GM12872 (cell line): ENCODE measurements around the gene PCMTD2.

Experiments
- CTCF ChIP-seq: IDR thresholded peaks from 3 replicates; pipeline ENCODE4 v1.5.1; 2011; ENCODE audit warnings: low read depth, mild to moderate bottlenecking, low read length, moderate library complexity; ENCODE audit not compliant: insufficient read depth

PCMTD2 gene

DNA sequence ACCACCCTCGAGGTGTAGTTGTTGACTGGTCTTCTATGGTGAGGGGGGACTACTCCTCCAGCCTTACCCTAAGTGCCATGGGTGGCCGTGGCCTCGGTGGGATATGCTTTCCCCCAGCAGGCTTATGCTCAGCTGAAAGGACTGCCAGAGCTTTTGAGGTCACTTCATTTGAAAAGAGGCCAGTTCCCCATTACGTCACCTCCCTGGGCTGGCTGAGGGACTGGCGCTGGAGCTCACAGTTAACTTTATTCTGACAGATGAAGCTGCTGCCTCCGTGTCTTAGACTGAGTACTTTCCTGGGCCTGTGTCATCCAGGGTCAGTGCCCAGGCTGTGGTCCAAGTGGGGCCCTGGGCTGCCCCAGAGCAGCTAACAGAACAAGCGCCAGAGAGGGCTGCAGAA lies 42.8 kb upstream of the PCMTD2 start:
- TF ChIP-seq CTCF = no peak

- TF ChIP-seq CTCF = no peak
These were observed 41.4 kb upstream of the PCMTD2 start for GRCh38 chr20:64214113-64214512.

DNA sequence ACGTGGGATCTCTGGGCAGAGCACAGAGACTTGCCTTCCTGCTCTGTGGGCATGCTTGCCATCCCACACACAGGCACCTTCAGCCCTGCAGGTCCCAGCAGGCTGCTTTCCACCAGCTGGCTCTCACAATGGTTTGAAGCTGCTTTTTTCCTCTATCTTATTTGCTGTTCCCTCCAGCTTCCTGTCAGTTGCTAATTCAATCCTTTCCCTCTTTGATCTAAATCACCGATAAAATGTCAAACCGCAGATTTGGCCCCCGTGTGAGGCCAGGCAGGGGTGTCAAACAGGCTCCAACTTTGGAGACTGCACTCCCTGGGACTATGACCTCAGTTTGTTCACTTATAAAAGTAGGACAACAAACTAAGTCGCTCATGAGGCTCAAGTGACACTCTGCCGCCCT lies 40.6 kb upstream of the PCMTD2 start:
- no peak for TF ChIP-seq CTCF

GRCh38 chr20:64216036-64216435 lies 39.5 kb upstream of the PCMTD2 start:
- no peak for TF ChIP-seq CTCF

- no peak for TF ChIP-seq CTCF
These were observed 38.6 kb upstream of the PCMTD2 start for GRCh38 chr20:64216910-64217309.

DNA sequence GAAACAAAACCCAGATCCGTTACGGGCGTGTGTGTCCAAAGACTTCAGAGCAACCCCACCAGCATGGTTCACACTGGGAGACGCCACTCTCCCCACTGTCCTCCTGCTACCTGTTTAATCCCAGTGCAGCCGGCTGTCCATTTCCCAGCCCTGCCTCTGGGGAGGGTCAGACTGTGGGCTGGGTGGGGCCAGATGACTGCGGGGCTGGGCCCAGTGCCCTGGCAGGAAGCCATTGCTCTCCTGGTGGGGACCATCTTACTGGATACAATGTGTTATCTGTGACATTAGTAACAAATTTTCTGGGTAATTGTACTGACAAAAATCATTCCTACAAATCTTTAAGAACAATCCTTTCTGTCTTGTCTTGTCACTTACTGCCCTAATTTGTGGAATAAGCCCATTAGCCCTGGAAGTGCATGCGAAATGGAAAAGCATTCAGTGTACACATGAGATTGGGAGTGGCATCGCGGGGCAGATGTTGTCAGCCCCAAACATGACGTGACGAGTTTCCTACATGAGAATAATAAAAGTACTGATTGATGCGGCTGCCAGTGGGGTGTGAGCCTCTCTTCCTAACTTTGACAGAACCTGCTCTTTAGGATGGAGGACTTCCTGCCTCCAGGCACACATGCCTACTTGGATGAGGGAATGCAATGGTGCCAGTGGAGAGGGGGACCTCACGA lies 37.9 kb upstream of the PCMTD2 start:
- TF ChIP-seq CTCF = no peak

DNA sequence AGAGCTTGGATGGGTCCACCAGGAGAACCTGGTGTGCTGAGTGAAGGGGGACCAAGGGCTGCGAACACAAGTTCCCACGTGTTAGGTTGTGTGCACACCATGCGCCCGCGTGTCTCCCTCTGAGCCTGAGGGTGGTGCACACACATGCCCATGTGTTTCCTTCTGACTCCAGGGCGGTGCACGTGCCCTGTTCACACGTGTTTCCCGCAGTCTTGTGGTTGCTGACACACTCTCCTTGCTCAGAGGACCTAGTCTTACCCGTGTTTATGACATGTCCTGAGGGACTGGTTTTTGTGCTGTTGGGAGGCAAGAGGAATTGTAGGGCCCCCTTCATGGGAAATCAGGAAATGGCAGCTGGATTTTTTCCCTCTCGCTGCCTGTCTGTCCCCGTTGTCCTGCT lies 36.3 kb upstream of the PCMTD2 start:
- no peak for TF ChIP-seq CTCF
